Liver (tissue), 9 donors: Measurements from ENCODE around the gene MRPL50. TPM values are rescaled to one million over a fixed set of nuclear protein-coding genes. Genes with fewer than 3 reads are reported as not detected.
A peak's percentile ranks its signal among the peaks of the same experiment; 100 is the strongest.

Experiments
- DNase-seq: peaks from one replicate; pipeline ENCODE4 v3.0.0-alpha.2; 2017; ENCODE audit warnings: low spot score
- H3K27ac ChIP-seq, 2 donors: one replicate each; pipeline ENCODE4 v1.7.0; 2013; ENCODE audit warnings: inconsistent platforms in 2 of 2, low read length in 2 of 2, control low read depth in 1 of 2, low read depth in 1 of 2, mild to moderate bottlenecking in 1 of 2
- H3K27me3 ChIP-seq, 4 donors: one replicate each; pipeline versions ENCODE4 v1.6.1 to v1.7.0; 2013; ENCODE audit warnings: low read length in 3 of 4, inconsistent platforms in 1 of 4, mild to moderate bottlenecking in 1 of 4, moderate library complexity in 1 of 4; ENCODE audit not compliant: control insufficient read depth in 4 of 4, insufficient read depth in 4 of 4
- H3K36me3 ChIP-seq, 4 donors: one replicate each; pipeline versions ENCODE4 v1.6.1 to v1.7.0; 2013; ENCODE audit warnings: low read length in 3 of 4, mild to moderate bottlenecking in 3 of 4, low read depth in 1 of 4, moderate library complexity in 1 of 4; ENCODE audit not compliant: control insufficient read depth in 4 of 4, insufficient read depth in 3 of 4
- H3K4me1 ChIP-seq, 4 donors: one replicate each; pipeline versions ENCODE4 v1.6.1 to v1.7.0; 2013; ENCODE audit warnings: low read length in 3 of 4, mild to moderate bottlenecking in 3 of 4, moderate library complexity in 1 of 4; ENCODE audit not compliant: control insufficient read depth in 4 of 4, insufficient read depth in 4 of 4
- H3K4me3 ChIP-seq, 3 donors: one replicate each; pipeline versions ENCODE4 v1.6.1 to v1.7.0; 2013; ENCODE audit warnings: low read length in 3 of 3, control low read depth in 1 of 3, low read depth in 1 of 3, mild to moderate bottlenecking in 1 of 3
- H3K9ac ChIP-seq, 2 donors: one replicate each; pipeline ENCODE4 v1.7.0; 2013; ENCODE audit warnings: low read length in 2 of 2, mild to moderate bottlenecking in 2 of 2, moderate library complexity in 2 of 2, control low read depth in 1 of 2, low read depth in 1 of 2
- H3K9me3 ChIP-seq, 4 donors: one replicate each; pipeline versions ENCODE4 v1.6.1 to v1.7.0; 2013; ENCODE audit warnings: low read length in 3 of 4; ENCODE audit not compliant: control insufficient read depth in 4 of 4
- EGR1 ChIP-seq, 2 donors: IDR thresholded peaks; 2 replicates each; pipeline ENCODE4 v1.6.1; 2016 to 2018; ENCODE audit warnings: antibody characterized with exemption in 2 of 2, low read depth in 2 of 2
- FOXA1 ChIP-seq: IDR thresholded peaks from 2 replicates; pipeline ENCODE4 v1.6.1; 2016; ENCODE audit warnings: antibody characterized with exemption
- FOXA2 ChIP-seq: IDR thresholded peaks from 2 replicates; pipeline ENCODE4 v1.6.1; 2016; ENCODE audit warnings: antibody characterized with exemption
- GABPA ChIP-seq, 2 donors: IDR thresholded peaks in 1 of 2; conservative IDR thresholded peaks in 1 of 2; 2 replicates each; pipeline ENCODE4 v1.6.1; 2016; ENCODE audit warnings: antibody characterized with exemption in 2 of 2, mild to moderate bottlenecking in 1 of 2, moderate library complexity in 1 of 2
- HNF4A ChIP-seq, 2 donors: conservative IDR thresholded peaks; 2 replicates each; pipeline ENCODE4 v1.6.1; 2016; ENCODE audit warnings: antibody characterized with exemption in 2 of 2, mild to moderate bottlenecking in 2 of 2
- HNF4G ChIP-seq: IDR thresholded peaks from 2 replicates; pipeline ENCODE4 v1.6.1; 2016; ENCODE audit warnings: antibody characterized with exemption
- JUND ChIP-seq, 2 donors: IDR thresholded peaks; 2 replicates each; pipeline ENCODE4 v1.6.1; 2016; ENCODE audit warnings: antibody characterized with exemption in 2 of 2
- NR2F2 ChIP-seq: IDR thresholded peaks from 2 replicates; pipeline ENCODE4 v1.6.1; 2016; ENCODE audit warnings: antibody characterized with exemption
- RAD21 ChIP-seq, 2 donors: IDR thresholded peaks; 2 replicates each; pipeline ENCODE4 v1.6.1; 2016; ENCODE audit warnings: antibody characterized with exemption in 2 of 2, mild to moderate bottlenecking in 2 of 2
- RXRA ChIP-seq, 2 donors: IDR thresholded peaks; 2 replicates each; pipeline ENCODE4 v1.6.1; 2017 to 2018; ENCODE audit warnings: antibody characterized with exemption in 2 of 2, mild to moderate bottlenecking in 1 of 2
- SP1 ChIP-seq: IDR thresholded peaks from 2 replicates; pipeline ENCODE4 v1.6.1; 2018; ENCODE audit warnings: antibody characterized with exemption, mild to moderate bottlenecking
- TAF1 ChIP-seq: conservative IDR thresholded peaks from 2 replicates; pipeline ENCODE4 v1.6.1; 2016; ENCODE audit warnings: antibody characterized with exemption, mild to moderate bottlenecking
- YY1 ChIP-seq: IDR thresholded peaks from 2 replicates; pipeline ENCODE4 v1.6.1; 2016; ENCODE audit warnings: antibody characterized with exemption, mild to moderate bottlenecking
- WGBS: extraction: QIAGEN DNeasy Blood & Tissue Kit; methylation state at CpG from one replicate; pipeline ENCODE4 v1.1.7; 2013; 5-methylcytosine and 5-hydroxymethylcytosine counted together
- polyA plus RNA-seq, 2 donors: library from polyadenylated mRNA; stranded (reverse) in 1 of 2; unstranded in 1 of 2; fragments of 200-250 nt in 1 of 2; fragments of >200 nt in 1 of 2; fragmentation: Nextera tagmentation in 1 of 2; extraction: Ambion mirVana in 1 of 2; gene quantifications; one replicate each; pipeline versions ENCODE4 v1.2.1 to v1.2.3, GENCODE V29; 2013 to 2015
- total RNA-seq, 2 donors: library from RNA; depleted of rRNA; stranded (reverse); fragments of >200 nt; gene quantifications; one replicate each; pipeline ENCODE4 v1.2.3, GENCODE V29; 2014
- TF ChIP-seq, protein P1 (sequence below): IDR thresholded peaks from 2 replicates; pipeline ENCODE4 v1.6.1; 2016; ENCODE audit warnings: antibody characterized with exemption, mild to moderate bottlenecking
- TF ChIP-seq, protein P2 (sequence below): IDR thresholded peaks from 2 replicates; pipeline ENCODE4 v1.6.1; 2016; ENCODE audit warnings: antibody characterized with exemption
- TF ChIP-seq, protein P3 (sequence below): IDR thresholded peaks from 2 replicates; pipeline ENCODE4 v1.6.1; 2016; ENCODE audit warnings: antibody characterized with exemption
- TF ChIP-seq, protein P4 (sequence below): IDR thresholded peaks from 2 replicates; pipeline ENCODE4 v1.6.1; 2016; ENCODE audit warnings: antibody characterized with exemption
- TF ChIP-seq, protein P5 (sequence below): fragments of 150-350 bp; IDR thresholded peaks from 2 replicates; pipeline ENCODE4 v1.5.1; 2017; ENCODE audit warnings: improper control_type of control experiment, low read depth, low read length; ENCODE audit not compliant: missing input control
- donor health status: healthy.
- donor health status: healthy.
- donor health status: healthy.
- donor health status: healthy.
- donor health status: healthy.

The MRPL50 gene
- total and polyA plus RNA-seq, 4 donors: 5.7 to 12.3 (median 10.5) TPM

DNA sequence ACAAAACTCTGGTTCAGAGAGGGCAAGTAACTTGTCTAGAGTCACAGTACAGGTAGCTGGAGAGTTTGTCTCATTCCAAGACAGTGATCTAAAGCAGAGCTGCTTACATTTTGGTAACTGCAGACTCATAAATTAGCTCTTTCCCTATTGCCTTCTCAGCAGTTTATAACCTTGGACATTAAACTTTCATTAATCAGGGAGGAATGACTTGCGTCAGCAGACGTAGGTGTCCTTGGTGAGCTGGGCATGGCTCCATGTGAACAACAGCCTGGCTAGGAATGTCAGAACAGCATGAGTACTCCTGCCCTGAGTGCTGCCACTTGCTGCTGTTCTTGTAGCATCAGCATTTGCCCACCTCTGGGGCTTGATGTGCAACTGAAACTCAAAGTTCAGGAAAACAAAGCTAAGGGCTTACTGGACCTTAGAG, 39.4 kb upstream of the MRPL50 start (continued):
- TF ChIP-seq RAD21 (IDR thresholded peaks at IDR 0.05): peak in 1 of 2 donors; percentile 50
- TF ChIP-seq JUND (IDR thresholded peaks at IDR 0.05): peak; percentile 86 to 88

DNA sequence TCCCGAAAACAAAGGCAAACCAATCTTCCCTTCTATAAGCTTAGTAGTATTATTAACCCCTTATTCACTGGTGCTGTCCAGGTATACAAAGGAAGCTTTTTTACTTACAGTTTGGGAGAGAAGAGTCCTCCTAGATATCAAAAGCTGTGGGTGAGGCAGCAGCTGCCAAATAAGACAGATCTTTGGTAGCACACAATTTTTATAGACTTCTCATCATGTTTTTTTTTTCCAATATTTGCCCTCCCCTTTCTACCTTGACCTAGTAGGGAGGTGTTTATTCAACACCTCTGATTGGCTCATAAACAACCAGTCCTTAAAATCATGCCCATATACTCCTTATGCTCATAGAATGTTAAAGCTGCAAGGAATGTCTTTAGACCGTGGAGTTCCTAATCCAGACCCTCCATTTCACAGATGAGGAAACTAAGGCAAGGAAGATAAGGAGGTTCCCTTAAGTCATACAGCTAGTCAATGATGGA, 37.2 kb upstream of the MRPL50 start, which contains the start of gene ALDOB:
ALDOB (minus strand) TSS at position 174 of the 479 bp plus-strand sequence. CDS start 4,887 bp downstream, outside the sequence.
- Histone ChIP-seq H3K9ac (peak within 1 kb of the TSS; percentile 76 to 100), H3K27ac (peak within 1 kb of the TSS; percentile 91 to 94), H3K36me3 (peaks cover 0 to 20% (median 6%) of the 10 kb centered on the region in 4 donors), H3K4me3 (peak within 1 kb of the TSS; percentile 73 to 88 (median 77)), H3K4me1 (peaks cover 0 to 62% (median 18%) of the 10 kb centered on the region in 4 donors), H3K9me3 (no peaks in the 10 kb centered on the region), H3K27me3 (no peaks in the 10 kb centered on the region)
- no peak for DNase-seq
- 22% methylated on average over 2 of the region's 2 CpGs for WGBS
- TF ChIP-seq RXRA (IDR thresholded peaks at IDR 0.05) (peak; percentile 47 to 75), RAD21 (IDR thresholded peaks at IDR 0.05) (peak in 1 of 2 donors; percentile 35), NR2F2 (no peak), TAF1 (peak; percentile 98), EGR1 (IDR thresholded peaks at IDR 0.05; ENCODE audit: low read depth in 2 of 2) (peak in 1 of 2 donors; percentile 10), FOXA2 (peak; percentile 81), YY1 (peak; percentile 95), HNF4A (conservative IDR thresholded peaks at IDR 0.05) (peak; percentile 50 to 71), FOXA1 (peak; percentile 81), HNF4G (no peak), SP1 (peak; percentile 80), GABPA (IDR thresholded peaks at IDR 0.05 in 1 of 2, conservative IDR thresholded peaks at IDR 0.05 in 1 of 2) (no peak), JUND (IDR thresholded peaks at IDR 0.05) (peak in 1 of 2 donors; percentile 51)
- TF ChIP-seq, protein P1, sequence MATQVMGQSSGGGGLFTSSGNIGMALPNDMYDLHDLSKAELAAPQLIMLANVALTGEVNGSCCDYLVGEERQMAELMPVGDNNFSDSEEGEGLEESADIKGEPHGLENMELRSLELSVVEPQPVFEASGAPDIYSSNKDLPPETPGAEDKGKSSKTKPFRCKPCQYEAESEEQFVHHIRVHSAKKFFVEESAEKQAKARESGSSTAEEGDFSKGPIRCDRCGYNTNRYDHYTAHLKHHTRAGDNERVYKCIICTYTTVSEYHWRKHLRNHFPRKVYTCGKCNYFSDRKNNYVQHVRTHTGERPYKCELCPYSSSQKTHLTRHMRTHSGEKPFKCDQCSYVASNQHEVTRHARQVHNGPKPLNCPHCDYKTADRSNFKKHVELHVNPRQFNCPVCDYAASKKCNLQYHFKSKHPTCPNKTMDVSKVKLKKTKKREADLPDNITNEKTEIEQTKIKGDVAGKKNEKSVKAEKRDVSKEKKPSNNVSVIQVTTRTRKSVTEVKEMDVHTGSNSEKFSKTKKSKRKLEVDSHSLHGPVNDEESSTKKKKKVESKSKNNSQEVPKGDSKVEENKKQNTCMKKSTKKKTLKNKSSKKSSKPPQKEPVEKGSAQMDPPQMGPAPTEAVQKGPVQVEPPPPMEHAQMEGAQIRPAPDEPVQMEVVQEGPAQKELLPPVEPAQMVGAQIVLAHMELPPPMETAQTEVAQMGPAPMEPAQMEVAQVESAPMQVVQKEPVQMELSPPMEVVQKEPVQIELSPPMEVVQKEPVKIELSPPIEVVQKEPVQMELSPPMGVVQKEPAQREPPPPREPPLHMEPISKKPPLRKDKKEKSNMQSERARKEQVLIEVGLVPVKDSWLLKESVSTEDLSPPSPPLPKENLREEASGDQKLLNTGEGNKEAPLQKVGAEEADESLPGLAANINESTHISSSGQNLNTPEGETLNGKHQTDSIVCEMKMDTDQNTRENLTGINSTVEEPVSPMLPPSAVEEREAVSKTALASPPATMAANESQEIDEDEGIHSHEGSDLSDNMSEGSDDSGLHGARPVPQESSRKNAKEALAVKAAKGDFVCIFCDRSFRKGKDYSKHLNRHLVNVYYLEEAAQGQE: peak; percentile 95
- TF ChIP-seq, protein P2, sequence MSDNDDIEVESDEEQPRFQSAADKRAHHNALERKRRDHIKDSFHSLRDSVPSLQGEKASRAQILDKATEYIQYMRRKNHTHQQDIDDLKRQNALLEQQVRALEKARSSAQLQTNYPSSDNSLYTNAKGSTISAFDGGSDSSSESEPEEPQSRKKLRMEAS: no peak
- TF ChIP-seq, protein P3, sequence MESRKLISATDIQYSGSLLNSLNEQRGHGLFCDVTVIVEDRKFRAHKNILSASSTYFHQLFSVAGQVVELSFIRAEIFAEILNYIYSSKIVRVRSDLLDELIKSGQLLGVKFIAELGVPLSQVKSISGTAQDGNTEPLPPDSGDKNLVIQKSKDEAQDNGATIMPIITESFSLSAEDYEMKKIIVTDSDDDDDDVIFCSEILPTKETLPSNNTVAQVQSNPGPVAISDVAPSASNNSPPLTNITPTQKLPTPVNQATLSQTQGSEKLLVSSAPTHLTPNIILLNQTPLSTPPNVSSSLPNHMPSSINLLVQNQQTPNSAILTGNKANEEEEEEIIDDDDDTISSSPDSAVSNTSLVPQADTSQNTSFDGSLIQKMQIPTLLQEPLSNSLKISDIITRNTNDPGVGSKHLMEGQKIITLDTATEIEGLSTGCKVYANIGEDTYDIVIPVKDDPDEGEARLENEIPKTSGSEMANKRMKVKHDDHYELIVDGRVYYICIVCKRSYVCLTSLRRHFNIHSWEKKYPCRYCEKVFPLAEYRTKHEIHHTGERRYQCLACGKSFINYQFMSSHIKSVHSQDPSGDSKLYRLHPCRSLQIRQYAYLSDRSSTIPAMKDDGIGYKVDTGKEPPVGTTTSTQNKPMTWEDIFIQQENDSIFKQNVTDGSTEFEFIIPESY: no peak
- TF ChIP-seq, protein P4, sequence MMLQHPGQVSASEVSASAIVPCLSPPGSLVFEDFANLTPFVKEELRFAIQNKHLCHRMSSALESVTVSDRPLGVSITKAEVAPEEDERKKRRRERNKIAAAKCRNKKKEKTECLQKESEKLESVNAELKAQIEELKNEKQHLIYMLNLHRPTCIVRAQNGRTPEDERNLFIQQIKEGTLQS: peak; percentile 3
- TF ChIP-seq, protein P5, sequence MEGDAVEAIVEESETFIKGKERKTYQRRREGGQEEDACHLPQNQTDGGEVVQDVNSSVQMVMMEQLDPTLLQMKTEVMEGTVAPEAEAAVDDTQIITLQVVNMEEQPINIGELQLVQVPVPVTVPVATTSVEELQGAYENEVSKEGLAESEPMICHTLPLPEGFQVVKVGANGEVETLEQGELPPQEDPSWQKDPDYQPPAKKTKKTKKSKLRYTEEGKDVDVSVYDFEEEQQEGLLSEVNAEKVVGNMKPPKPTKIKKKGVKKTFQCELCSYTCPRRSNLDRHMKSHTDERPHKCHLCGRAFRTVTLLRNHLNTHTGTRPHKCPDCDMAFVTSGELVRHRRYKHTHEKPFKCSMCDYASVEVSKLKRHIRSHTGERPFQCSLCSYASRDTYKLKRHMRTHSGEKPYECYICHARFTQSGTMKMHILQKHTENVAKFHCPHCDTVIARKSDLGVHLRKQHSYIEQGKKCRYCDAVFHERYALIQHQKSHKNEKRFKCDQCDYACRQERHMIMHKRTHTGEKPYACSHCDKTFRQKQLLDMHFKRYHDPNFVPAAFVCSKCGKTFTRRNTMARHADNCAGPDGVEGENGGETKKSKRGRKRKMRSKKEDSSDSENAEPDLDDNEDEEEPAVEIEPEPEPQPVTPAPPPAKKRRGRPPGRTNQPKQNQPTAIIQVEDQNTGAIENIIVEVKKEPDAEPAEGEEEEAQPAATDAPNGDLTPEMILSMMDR: no peak
